ENCODE measurements around the gene TP73.
"Not testable (repeated sequence)": the region's sequence is repeated elsewhere in the genome, so short reads cannot be mapped to it uniquely, and the experiment has no call there.

The TP73 gene

GRCh38 chr1:3746830-3747521 lies 94.7 kb downstream of the TP73 start:
- DNase-seq = no peak

- no peak for DNase-seq
Observed at GRCh38 chr1:3747522-3747848, 95.2 kb downstream of the TP73 start.

GRCh38 chr1:3747903-3748302 lies 95.6 kb downstream of the TP73 start:
- DNase-seq = no peak

- not testable (repeated sequence) for DNase-seq
Observed at GRCh38 chr1:3748316-3748900, 96.1 kb downstream of the TP73 start.

GRCh38 chr1:3749512-3749911 lies 97.2 kb downstream of the TP73 start:
- no peak for DNase-seq

- no peak for DNase-seq
Observed at GRCh38 chr1:3750741-3751140, 98.4 kb downstream of the TP73 start.

GRCh38 chr1:3752400-3752945 lies 100.2 kb downstream of the TP73 start, which contains the start of gene CCDC27:
CCDC27 (plus strand) TSS chr1:3752450; CDS start chr1:3752482, 32 bp downstream.
- no peak for DNase-seq

GRCh38 chr1:3753656-3754454 lies 101.5 kb downstream of the TP73 start:
- DNase-seq = no peak

GRCh38 chr1:3756394-3756793 lies 104.1 kb downstream of the TP73 start:
- DNase-seq = no peak

- DNase-seq = no peak
Observed at GRCh38 chr1:3759164-3759563, 106.8 kb downstream of the TP73 start.

GRCh38 chr1:3759796-3760195 lies 107.5 kb downstream of the TP73 start:
- DNase-seq = no peak

- DNase-seq = no peak
Observed at GRCh38 chr1:3761296-3762010, 109.1 kb downstream of the TP73 start.

GRCh38 chr1:3762151-3762872 lies 110.0 kb downstream of the TP73 start:
- DNase-seq = no peak

- DNase-seq = no peak
Observed at GRCh38 chr1:3762873-3763228, 110.5 kb downstream of the TP73 start.

- DNase-seq = no peak
Observed at GRCh38 chr1:3763351-3764125, 111.2 kb downstream of the TP73 start.

- no peak for DNase-seq
Observed at GRCh38 chr1:3767328-3767925, 115.1 kb downstream of the TP73 start.

- DNase-seq = no peak
Observed at GRCh38 chr1:3768811-3769390, 116.6 kb downstream of the TP73 start.

GRCh38 chr1:3770047-3770765 lies 117.9 kb downstream of the TP73 start:
- no peak for DNase-seq

- no peak for DNase-seq
Observed at GRCh38 chr1:3771108-3772026, 119.1 kb downstream of the TP73 start.

All from NCI-H187 (cell line).